Measurements from ENCODE around the gene AK8.

AK8 gene

DNA sequence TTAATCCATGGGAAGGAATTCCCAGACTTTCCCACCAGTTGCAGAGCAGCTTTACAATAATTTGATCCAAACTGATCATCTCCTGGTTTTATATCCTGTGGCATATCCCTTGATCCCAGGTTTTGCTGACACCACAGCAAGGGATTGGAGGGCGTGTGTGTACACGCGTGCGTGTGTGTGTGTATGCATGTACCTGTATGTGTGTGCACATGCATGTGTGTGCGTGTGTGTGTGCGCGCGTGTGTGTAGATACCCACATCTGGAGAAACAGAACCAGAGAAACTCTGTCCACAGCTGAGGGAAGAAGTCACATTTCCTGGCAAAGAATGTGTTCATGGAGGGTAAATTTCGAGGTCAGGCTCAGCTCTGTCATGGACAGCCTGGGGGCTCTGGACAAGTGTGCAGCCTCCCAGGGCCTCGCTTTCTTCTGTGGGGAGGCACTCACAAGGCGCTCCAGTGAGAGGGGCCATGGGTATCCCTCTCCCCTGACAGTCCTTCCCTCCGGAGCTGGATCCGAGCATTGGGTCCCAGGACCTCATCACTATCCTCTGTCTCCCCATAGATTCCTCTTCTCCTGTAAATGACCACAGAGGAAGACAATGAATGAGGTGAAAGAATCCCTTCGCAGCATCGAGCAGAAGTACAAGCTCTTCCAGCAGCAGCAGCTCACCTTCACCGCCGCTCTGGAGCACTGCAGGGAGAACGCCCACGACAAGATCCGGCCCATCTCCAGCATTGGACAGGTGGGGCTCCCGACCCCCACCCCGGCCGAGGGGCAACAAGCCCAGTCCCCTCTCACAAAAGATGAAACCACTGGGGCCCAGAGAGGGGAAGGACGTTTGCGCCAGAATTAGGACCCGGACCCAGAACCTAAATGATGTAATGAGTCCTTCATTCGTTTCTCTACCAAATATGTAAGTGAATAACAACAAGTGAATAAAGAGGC is 5.5 kb upstream of the AK8 start:
- no peak overlapping the region for H2BK120ac ChIP-seq (ENCODE audit: low read depth, low read length)
- H3K9ac ChIP-seq (ENCODE audit: low read length): no peak overlapping the region
- no peak overlapping the region for H3K4me2 ChIP-seq (ENCODE audit: low read length, poor library complexity, severe bottlenecking)
- H4K8ac ChIP-seq (ENCODE audit: low read length): no peak overlapping the region
- DNase-seq: no peak
- no peak overlapping the region for H2BK15ac ChIP-seq (ENCODE audit: low read depth, poor library complexity, severe bottlenecking)
- no peak overlapping the region for H3K4ac ChIP-seq (ENCODE audit: low read depth in 1 of 2, low read length in 2 of 2)
- H3K14ac ChIP-seq (ENCODE audit: low read length in 2 of 2): no peak overlapping the region
- H3K27me3 ChIP-seq (ENCODE audit: control insufficient read depth in 1 of 2, insufficient read depth in 1 of 2, low read length in 2 of 2): no peaks in the 10 kb centered on the region
- H2AFZ ChIP-seq (ENCODE audit: low read depth, low read length): no peak overlapping the region
- no peak overlapping the region for H3K23ac ChIP-seq (ENCODE audit: low read length in 2 of 2)
- H3K4me3 ChIP-seq (ENCODE audit: insufficient read depth in 1 of 2, low read depth in 1 of 2, low read length in 2 of 2): no peak overlapping the region
- H2BK5ac ChIP-seq (ENCODE audit: low read depth, low read length, poor library complexity, severe bottlenecking): no peak overlapping the region
- H3K36me3 ChIP-seq (ENCODE audit: control insufficient read depth in 1 of 2, insufficient read depth in 2 of 2, low read depth in 1 of 2, low read length in 2 of 2): peaks cover 12 to 21% of the 10 kb centered on the region in 2 experiments
- H3K18ac ChIP-seq (ENCODE audit: low read depth in 1 of 2, low read length in 2 of 2): no peak overlapping the region
- H3K27ac ChIP-seq (ENCODE audit: low read length, poor library complexity, severe bottlenecking): no peak overlapping the region
- H3K79me1 ChIP-seq (replicated peaks; ENCODE audit: low read length, poor library complexity, severe bottlenecking): no peaks in the 10 kb centered on the region
- H2AK5ac ChIP-seq (ENCODE audit: low read length, severe bottlenecking): no peak overlapping the region
- H2BK12ac ChIP-seq (ENCODE audit: low read length in 2 of 2): no peak overlapping the region
- H3K4me1 ChIP-seq (ENCODE audit: control insufficient read depth, insufficient read depth, low read depth, low read length): peaks cover 8% of the 10 kb centered on the region
- 92% methylated on average over 24 of the region's 27 CpGs for WGBS
- no peaks in the 10 kb centered on the region for H3K9me3 ChIP-seq (ENCODE audit: control insufficient read depth, low read length)
- H4K91ac ChIP-seq (ENCODE audit: low read length): no peak overlapping the region

DNA sequence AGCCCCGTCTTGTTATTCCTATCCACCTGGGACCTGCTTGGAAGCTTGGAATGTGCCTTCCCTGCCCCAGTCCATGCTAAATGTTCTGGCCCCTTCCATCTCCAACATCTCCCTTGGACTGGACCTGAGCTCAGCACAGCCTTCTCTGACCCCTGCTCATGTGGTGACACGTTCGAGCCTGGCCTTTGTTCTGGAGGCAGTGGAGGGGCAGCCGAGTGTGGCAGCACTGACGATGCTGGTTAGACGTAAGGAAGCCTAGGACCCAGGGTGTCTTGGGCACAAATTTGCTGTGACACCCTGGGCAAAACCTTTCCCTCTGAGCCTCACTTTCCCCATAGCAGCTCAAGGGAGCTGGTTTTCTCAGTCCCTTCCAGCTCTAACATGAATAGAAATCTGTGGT is 4.5 kb upstream of the AK8 start:
- H3K23ac ChIP-seq (ENCODE audit: low read length in 2 of 2): no peak overlapping the region
- H3K4ac ChIP-seq (ENCODE audit: low read depth in 1 of 2, low read length in 2 of 2): no peak overlapping the region
- H4K8ac ChIP-seq (ENCODE audit: low read length): no peak overlapping the region
- no peak overlapping the region for H2BK120ac ChIP-seq (ENCODE audit: low read depth, low read length)
- no peak for DNase-seq
- no peak overlapping the region for H3K14ac ChIP-seq (ENCODE audit: low read length in 2 of 2)
- H3K36me3 ChIP-seq (ENCODE audit: control insufficient read depth in 1 of 2, insufficient read depth in 2 of 2, low read depth in 1 of 2, low read length in 2 of 2): peaks cover 10 to 16% of the 10 kb centered on the region in 2 experiments
- H3K4me3 ChIP-seq (ENCODE audit: insufficient read depth in 1 of 2, low read depth in 1 of 2, low read length in 2 of 2): no peak overlapping the region
- peaks cover 0 to 2% of the 10 kb centered on the region in 2 experiments for H3K27me3 ChIP-seq (ENCODE audit: control insufficient read depth in 1 of 2, insufficient read depth in 1 of 2, low read length in 2 of 2)
- H4K91ac ChIP-seq (ENCODE audit: low read length): no peak overlapping the region
- no peak overlapping the region for H3K4me2 ChIP-seq (ENCODE audit: low read length, poor library complexity, severe bottlenecking)
- H3K9me3 ChIP-seq (ENCODE audit: control insufficient read depth, low read length): no peaks in the 10 kb centered on the region
- H3K4me1 ChIP-seq (ENCODE audit: control insufficient read depth, insufficient read depth, low read depth, low read length): peaks cover 12% of the 10 kb centered on the region
- no peak overlapping the region for H3K27ac ChIP-seq (ENCODE audit: low read length, poor library complexity, severe bottlenecking)
- no peak overlapping the region for H3K9ac ChIP-seq (ENCODE audit: low read length)
- 77% methylated on average over 6 of the region's 6 CpGs for WGBS
- H2BK12ac ChIP-seq (ENCODE audit: low read length in 2 of 2): no peak overlapping the region
- H2BK15ac ChIP-seq (ENCODE audit: low read depth, poor library complexity, severe bottlenecking): no peak overlapping the region
- H2BK5ac ChIP-seq (ENCODE audit: low read depth, low read length, poor library complexity, severe bottlenecking): no peak overlapping the region
- no peak overlapping the region for H3K18ac ChIP-seq (ENCODE audit: low read depth in 1 of 2, low read length in 2 of 2)
- H2AFZ ChIP-seq (ENCODE audit: low read depth, low read length): no peak overlapping the region
- H3K79me1 ChIP-seq (replicated peaks; ENCODE audit: low read length, poor library complexity, severe bottlenecking): peaks cover 3% of the 10 kb centered on the region
- H2AK5ac ChIP-seq (ENCODE audit: low read length, severe bottlenecking): no peak overlapping the region

GRCh38 chr9:132881826-132882225 is 3.7 kb upstream of the AK8 start:
- no peak overlapping the region for H2BK5ac ChIP-seq (ENCODE audit: low read depth, low read length, poor library complexity, severe bottlenecking)
- H2BK120ac ChIP-seq (ENCODE audit: low read depth, low read length): no peak overlapping the region
- no peak overlapping the region for H4K91ac ChIP-seq (ENCODE audit: low read length)
- H3K4me2 ChIP-seq (ENCODE audit: low read length, poor library complexity, severe bottlenecking): no peak overlapping the region
- peak overlapping the region in 1 of 2 experiments; percentile 40 for H2BK12ac ChIP-seq (ENCODE audit: low read length in 2 of 2)
- peaks cover 16% of the 10 kb centered on the region for H3K4me1 ChIP-seq (ENCODE audit: control insufficient read depth, insufficient read depth, low read depth, low read length)
- H2BK15ac ChIP-seq (ENCODE audit: low read depth, poor library complexity, severe bottlenecking): no peak overlapping the region
- no peak overlapping the region for H3K9ac ChIP-seq (ENCODE audit: low read length)
- no peak overlapping the region for H2AK5ac ChIP-seq (ENCODE audit: low read length, severe bottlenecking)
- no peak for DNase-seq
- peaks cover 0 to 8% of the 10 kb centered on the region in 2 experiments for H3K27me3 ChIP-seq (ENCODE audit: control insufficient read depth in 1 of 2, insufficient read depth in 1 of 2, low read length in 2 of 2)
- H3K4ac ChIP-seq (ENCODE audit: low read depth in 1 of 2, low read length in 2 of 2): no peak overlapping the region
- no peak overlapping the region for H3K18ac ChIP-seq (ENCODE audit: low read depth in 1 of 2, low read length in 2 of 2)
- H3K14ac ChIP-seq (ENCODE audit: low read length in 2 of 2): peak overlapping the region in 1 of 2 experiments; percentile 47
- H4K8ac ChIP-seq (ENCODE audit: low read length): no peak overlapping the region
- no peak overlapping the region for H3K4me3 ChIP-seq (ENCODE audit: insufficient read depth in 1 of 2, low read depth in 1 of 2, low read length in 2 of 2)
- peaks cover 4% of the 10 kb centered on the region for H3K79me1 ChIP-seq (replicated peaks; ENCODE audit: low read length, poor library complexity, severe bottlenecking)
- 84% methylated on average over 6 of the region's 6 CpGs for WGBS
- H3K27ac ChIP-seq (ENCODE audit: low read length, poor library complexity, severe bottlenecking): no peak overlapping the region
- H3K23ac ChIP-seq (ENCODE audit: low read length in 2 of 2): no peak overlapping the region
- no peak overlapping the region for H2AFZ ChIP-seq (ENCODE audit: low read depth, low read length)
- peaks cover 5 to 13% of the 10 kb centered on the region in 2 experiments for H3K36me3 ChIP-seq (ENCODE audit: control insufficient read depth in 1 of 2, insufficient read depth in 2 of 2, low read depth in 1 of 2, low read length in 2 of 2)
- H3K9me3 ChIP-seq (ENCODE audit: control insufficient read depth, low read length): no peaks in the 10 kb centered on the region

DNA sequence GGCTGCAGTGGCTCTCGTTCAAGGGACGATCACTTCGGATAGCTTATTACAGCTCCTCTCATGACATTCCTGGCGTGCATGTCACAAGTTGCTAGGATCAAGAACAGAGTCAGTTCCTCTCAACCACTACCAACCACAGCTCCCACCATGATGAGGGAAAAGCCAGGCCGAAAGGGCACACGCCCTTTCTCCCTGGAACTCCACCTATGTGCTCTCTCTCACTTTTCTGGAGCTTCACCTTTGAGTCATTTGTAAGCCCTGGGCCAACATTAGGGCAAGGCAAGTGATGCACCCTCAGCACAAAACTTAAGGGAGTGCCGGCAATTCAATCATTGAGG is 2.2 kb upstream of the AK8 start:
- Histone ChIP-seq H2BK15ac (ENCODE audit: low read depth, poor library complexity, severe bottlenecking) (no peak overlapping the region), H3K27ac (ENCODE audit: low read length, poor library complexity, severe bottlenecking) (no peak overlapping the region), H3K9ac (ENCODE audit: low read length) (no peak overlapping the region)

More for the DNA sequence above, 2.2 kb upstream of the AK8 start:
- Histone ChIP-seq H3K18ac (ENCODE audit: low read depth in 1 of 2, low read length in 2 of 2) (no peak overlapping the region), H3K27me3 (ENCODE audit: control insufficient read depth in 1 of 2, insufficient read depth in 1 of 2, low read length in 2 of 2) (peaks cover 0 to 12% of the 10 kb centered on the region in 2 experiments), H2BK12ac (ENCODE audit: low read length in 2 of 2) (no peak overlapping the region), H3K79me1 (replicated peaks; ENCODE audit: low read length, poor library complexity, severe bottlenecking) (peaks cover 4% of the 10 kb centered on the region), H4K91ac (ENCODE audit: low read length) (no peak overlapping the region), H3K14ac (ENCODE audit: low read length in 2 of 2) (no peak overlapping the region), H3K4me3 (ENCODE audit: insufficient read depth in 1 of 2, low read depth in 1 of 2, low read length in 2 of 2) (no peak overlapping the region), H3K36me3 (ENCODE audit: control insufficient read depth in 1 of 2, insufficient read depth in 2 of 2, low read depth in 1 of 2, low read length in 2 of 2) (peaks cover 5 to 9% of the 10 kb centered on the region in 2 experiments), H3K4me2 (ENCODE audit: low read length, poor library complexity, severe bottlenecking) (no peak overlapping the region), H2BK5ac (ENCODE audit: low read depth, low read length, poor library complexity, severe bottlenecking) (no peak overlapping the region), H3K9me3 (ENCODE audit: control insufficient read depth, low read length) (no peaks in the 10 kb centered on the region), H2AFZ (ENCODE audit: low read depth, low read length) (no peak overlapping the region), H3K23ac (ENCODE audit: low read length in 2 of 2) (no peak overlapping the region), H2BK120ac (ENCODE audit: low read depth, low read length) (no peak overlapping the region), H3K4ac (ENCODE audit: low read depth in 1 of 2, low read length in 2 of 2) (no peak overlapping the region), H2AK5ac (ENCODE audit: low read length, severe bottlenecking) (no peak overlapping the region), H4K8ac (ENCODE audit: low read length) (no peak overlapping the region), H3K4me1 (ENCODE audit: control insufficient read depth, insufficient read depth, low read depth, low read length) (peaks cover 16% of the 10 kb centered on the region)
- WGBS: 87% methylated on average over 6 of the region's 7 CpGs
- no peak for DNase-seq
